B cell (primary cell): ENCODE data around the gene KIF22. TPM values are rescaled to one million over a fixed set of nuclear protein-coding genes. Genes with fewer than 3 reads are reported as not detected.
A peak's percentile ranks its signal among the peaks of the same experiment; 100 is the strongest.

Experiments used
- ATAC-seq: fragments of 200-7000 bp; cut with Tn5 transposase; one replicate; pipeline ENCODE4 v1.10.0; 2021; ENCODE audit warnings: low read depth, mild to moderate bottlenecking, moderate number of reproducible peaks, moderate library complexity
- CTCF ChIA-PET: fragments of 350-600 bp; sonication (Branson Sonifier 250); formaldehyde crosslinking; loops from one replicate; lab custom pipeline; 2021; ENCODE audit warnings: antibody characterized with exemption, inconsistent platforms; lab: Charles Lee
- POLR2A ChIA-PET: fragments of 350-600 bp; sonication (Branson Sonifier 250); formaldehyde crosslinking; loops from one replicate; lab custom pipeline; 2021; ENCODE audit warnings: antibody characterized with exemption; lab: Charles Lee
- DNase-seq: peaks from one replicate; pipeline ENCODE4 v3.0.0; 2013
- H2AFZ ChIP-seq: 2 replicates; pipeline ENCODE4 v1.6.1; 2012; ENCODE audit warnings: mild to moderate bottlenecking, low read depth, low read length; ENCODE audit not compliant: insufficient read depth, poor library complexity, severe bottlenecking
- H3K27ac ChIP-seq, 2 donors: 1 replicate in 1 of 2; 2 replicates in 1 of 2; pipeline ENCODE4 v1.5.1; 2012 to 2013; ENCODE audit warnings: low read length in 2 of 2, mild to moderate bottlenecking in 2 of 2, moderate library complexity in 1 of 2
- H3K27me3 ChIP-seq, 4 experiments: fragments of 200-600 bp in 1 of 4; sonication (generic) in 1 of 4; replicated peaks in 1 of 4; 1 replicate in 2 of 4; 2 replicates in 2 of 4; pipeline versions ENCODE4 v1.6.1 to v1.7.0; 2013 to 2016; ENCODE audit warnings: low read length in 3 of 4, mild to moderate bottlenecking in 2 of 4, mixed read lengths in 1 of 4, moderate library complexity in 1 of 4; ENCODE audit not compliant: insufficient read depth in 4 of 4, control insufficient read depth in 3 of 4; ENCODE audit errors: control extremely low read depth in 1 of 4
- H3K36me3 ChIP-seq, 2 experiments: replicated peaks in 1 of 2; 1 replicate in 1 of 2; 2 replicates in 1 of 2; pipeline versions ENCODE4 v1.6.1 to v1.7.1; 2013; ENCODE audit warnings: low read length in 1 of 2; ENCODE audit not compliant: insufficient read depth in 2 of 2, control insufficient read depth in 1 of 2; ENCODE audit errors: control extremely low read depth in 1 of 2, extremely low read depth in 1 of 2
- H3K4me1 ChIP-seq, 2 donors: fragments of 200-600 bp in 1 of 2; sonication (generic) in 1 of 2; 1 replicate in 1 of 2; 2 replicates in 1 of 2; pipeline versions ENCODE4 v1.5.1 to v1.6.1; 2013 to 2017; ENCODE audit warnings: low read length in 2 of 2; ENCODE audit not compliant: control insufficient read depth in 2 of 2, insufficient read depth in 2 of 2
- H3K4me2 ChIP-seq: replicated peaks from 2 replicates; pipeline ENCODE3; 2012; ENCODE audit warnings: mild to moderate bottlenecking, low read depth, low read length; ENCODE audit not compliant: poor library complexity, severe bottlenecking
- H3K4me3 ChIP-seq, 5 experiments: fragments of 200-600 bp in 1 of 5; sonication (generic) in 1 of 5; 1 replicate in 3 of 5; 2 replicates in 2 of 5; pipeline versions ENCODE4 v1.5.1 to v1.7.0; 2011 to 2016; ENCODE audit warnings: low read length in 4 of 5, mild to moderate bottlenecking in 4 of 5, low read depth in 2 of 5, control low read depth in 1 of 5, moderate library complexity in 1 of 5; ENCODE audit not compliant: insufficient read depth in 1 of 5; ENCODE audit errors: control extremely low read depth in 1 of 5, extremely low read depth in 1 of 5
- H3K79me2 ChIP-seq: fragments of 200-600 bp; sonication (generic); one replicate; pipeline ENCODE4 v1.6.0; 2016; ENCODE audit warnings: low read length; ENCODE audit not compliant: control insufficient read depth, insufficient read depth
- H3K9ac ChIP-seq: fragments of 200-600 bp; sonication (generic); 2 replicates; pipeline ENCODE4 v1.6.1; 2017; ENCODE audit warnings: mild to moderate bottlenecking, low read length, moderate library complexity
- H3K9me3 ChIP-seq, 3 donors: one replicate each; pipeline versions ENCODE4 v1.6.1 to v1.7.1; 2013; ENCODE audit warnings: low read length in 2 of 3; ENCODE audit not compliant: control insufficient read depth in 2 of 3, insufficient read depth in 1 of 3; ENCODE audit errors: control extremely low read depth in 1 of 3
- H4K20me1 ChIP-seq: 2 replicates; pipeline ENCODE4 v1.6.0; 2012; ENCODE audit warnings: mild to moderate bottlenecking, low read length; ENCODE audit not compliant: insufficient read depth, control insufficient read depth, poor library complexity, severe bottlenecking
- H3K27ac Mint-ChIP-seq: one replicate; pipeline ENCODE4 v1.8.0; 2021; ENCODE audit warnings: mixed read lengths
- H3K27me3 Mint-ChIP-seq: one replicate; pipeline ENCODE4 v1.8.0; 2021; ENCODE audit warnings: mixed read lengths
- H3K4me1 Mint-ChIP-seq: one replicate; pipeline ENCODE4 v1.8.0; 2021; ENCODE audit warnings: mixed read lengths
- H3K4me3 Mint-ChIP-seq: one replicate; pipeline ENCODE4 v1.8.0; 2021; ENCODE audit warnings: mixed read lengths
- H3K9me3 Mint-ChIP-seq: one replicate; pipeline ENCODE4 v1.8.0; 2022; ENCODE audit warnings: mixed read lengths; ENCODE audit not compliant: insufficient read depth
- EZH2 ChIP-seq: IDR thresholded peaks from 2 replicates; pipeline ENCODE4 v1.6.1; 2012; ENCODE audit warnings: borderline replicate concordance, low read depth, mild to moderate bottlenecking, moderate library complexity, low read length; ENCODE audit not compliant: insufficient read depth, poor library complexity, severe bottlenecking
- WGBS: methylation state at CpG from one replicate; pipeline ENCODE4 v1.1.5; 2013; ENCODE audit warnings: missing lambda C conversion rate; ENCODE audit not compliant: insufficient coverage; 5-methylcytosine and 5-hydroxymethylcytosine counted together
- intact Hi-C: fragments of 100-400 bp; cut with micrococcal nuclease; formaldehyde crosslinking; loops from one replicate; pipeline ENCODE4 v1.10.0; 2022
- polyA plus RNA-seq: library from polyadenylated mRNA; depleted of rRNA; stranded (reverse); fragments of >200 nt; gene quantifications from 2 replicates; pipeline ENCODE4 v1.2.3, GENCODE V29; 2012
- total RNA-seq, 2 donors: library from RNA; stranded (reverse); fragments of 120-200 nt in 1 of 2; gene quantifications; 1 replicate in 1 of 2; 2 replicates in 1 of 2; pipeline versions ENCODE4 v1.2.3 to v1.2.4, GENCODE V29; 2013 to 2022
- TF ChIP-seq, protein P1 (sequence below): fragments of 200-600 bp; IDR thresholded peaks from one replicate; pipeline ENCODE4 v1.8.0; 2022; ENCODE audit warnings: antibody characterized with exemption, mild to moderate bottlenecking

The KIF22 gene
- total and polyA plus RNA-seq, 2 donors (not counting 1 experiment from before 2014, with no cell fraction given) = 53.9 to 57.2 TPM

GRCh38 chr16:29806641-29807425 is 16.3 kb downstream of the KIF22 start:
- POLR2A ChIA-PET = interaction anchor here (0.6 to 4.3 kb wide), 13 partner anchors 9 to 198 kb away, joined by 3 to 31 read pairs (median 7); partner anchors contain the start of genes C16orf54, KCTD13, KIF22 and PAGR1
- H3K79me2 ChIP-seq = peaks cover 37% of the 10 kb centered on the region
- peak overlapping the region; percentile 68 to 89 for H3K27ac ChIP-seq
- H3K27me3 Mint-ChIP-seq = no peaks in the 10 kb centered on the region
- H3K4me2 ChIP-seq = peak overlapping the region; percentile 99
- H3K27ac Mint-ChIP-seq = peak overlapping the region; percentile 94
- peaks cover 39% of the 10 kb centered on the region for H4K20me1 ChIP-seq
- TF ChIP-seq EZH2 = no peak
- TF ChIP-seq, protein P1, sequence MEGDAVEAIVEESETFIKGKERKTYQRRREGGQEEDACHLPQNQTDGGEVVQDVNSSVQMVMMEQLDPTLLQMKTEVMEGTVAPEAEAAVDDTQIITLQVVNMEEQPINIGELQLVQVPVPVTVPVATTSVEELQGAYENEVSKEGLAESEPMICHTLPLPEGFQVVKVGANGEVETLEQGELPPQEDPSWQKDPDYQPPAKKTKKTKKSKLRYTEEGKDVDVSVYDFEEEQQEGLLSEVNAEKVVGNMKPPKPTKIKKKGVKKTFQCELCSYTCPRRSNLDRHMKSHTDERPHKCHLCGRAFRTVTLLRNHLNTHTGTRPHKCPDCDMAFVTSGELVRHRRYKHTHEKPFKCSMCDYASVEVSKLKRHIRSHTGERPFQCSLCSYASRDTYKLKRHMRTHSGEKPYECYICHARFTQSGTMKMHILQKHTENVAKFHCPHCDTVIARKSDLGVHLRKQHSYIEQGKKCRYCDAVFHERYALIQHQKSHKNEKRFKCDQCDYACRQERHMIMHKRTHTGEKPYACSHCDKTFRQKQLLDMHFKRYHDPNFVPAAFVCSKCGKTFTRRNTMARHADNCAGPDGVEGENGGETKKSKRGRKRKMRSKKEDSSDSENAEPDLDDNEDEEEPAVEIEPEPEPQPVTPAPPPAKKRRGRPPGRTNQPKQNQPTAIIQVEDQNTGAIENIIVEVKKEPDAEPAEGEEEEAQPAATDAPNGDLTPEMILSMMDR = no peak
- peaks cover 56 to 61% of the 10 kb centered on the region in 2 donors for H3K4me1 ChIP-seq
- peaks cover 0 to 7% (median 2%) of the 10 kb centered on the region in 4 experiments for H3K27me3 ChIP-seq
- H2AFZ ChIP-seq = peak overlapping the region; percentile 62
- peak overlapping the region; percentile 68 for H3K9ac ChIP-seq
- H3K9me3 ChIP-seq = peaks cover 0 to 5% (median 0%) of the 10 kb centered on the region in 3 donors
- peaks cover 2 to 18% of the 10 kb centered on the region in 2 experiments for H3K36me3 ChIP-seq
- CTCF ChIA-PET = interaction anchor here (0.7 to 3.8 kb wide), 18 partner anchors 11 to 225 kb away, joined by 3 to 66 read pairs (median 4); partner anchors contain the start of genes C16orf54, KIF22, MVP and PAGR1
- peaks cover 57% of the 10 kb centered on the region for H3K4me1 Mint-ChIP-seq
- peak overlapping the region; percentile 25 to 77 (median 66) for H3K4me3 ChIP-seq
- peak overlapping the region; percentile 93 for H3K4me3 Mint-ChIP-seq
- ATAC-seq (no peak), DNase-seq (peak; percentile 74)
- intact Hi-C loops = loop anchor here (1.0 to 5.0 kb wide), 3 partner anchors 41 to 198 kb away; no protein-coding TSS in a partner anchor
- WGBS = under 1% methylated on average over 99 of the region's 99 CpGs
- H3K9me3 Mint-ChIP-seq = no peaks in the 10 kb centered on the region
